Fibroblast of skin of back (primary cell): ENCODE measurements around the gene ABAT.
"Not testable (repeated sequence)": the region's sequence is repeated elsewhere in the genome, so short reads cannot be mapped to it uniquely, and the experiment has no call there.

ENCODE experiments used
- DNase-seq: peaks from one replicate; pipeline ENCODE4 v3.0.0-alpha.2; 2013

The ABAT gene

DNA sequence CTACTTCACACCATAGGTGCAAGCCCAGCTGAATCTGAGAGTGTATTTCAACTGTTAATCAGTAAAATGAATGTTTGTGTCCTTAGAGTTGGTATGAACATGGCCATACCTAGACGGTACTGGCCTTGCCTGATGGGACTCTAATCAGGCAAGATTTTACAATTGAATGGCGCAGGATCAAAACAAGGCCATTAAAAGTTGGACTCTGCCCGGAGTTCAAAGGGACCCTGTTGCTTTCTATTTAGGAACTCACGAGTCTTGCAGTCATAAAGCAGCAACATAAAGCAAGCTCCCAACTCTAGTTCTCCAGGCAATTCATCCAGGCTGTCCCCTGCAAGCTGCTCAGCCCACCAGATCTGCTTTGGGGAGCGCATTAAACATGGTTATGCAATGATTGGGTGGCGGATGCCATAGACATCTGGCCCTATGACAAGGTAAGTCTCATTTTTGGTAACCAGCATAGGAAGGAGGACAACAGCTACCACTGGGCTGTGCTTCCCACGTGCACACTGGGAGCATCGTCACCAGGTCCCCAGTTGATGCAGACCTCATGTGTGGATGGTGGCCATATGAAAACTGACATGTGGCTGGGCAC lies 114.3 kb downstream of the ABAT start:
- no peak for DNase-seq

DNA sequence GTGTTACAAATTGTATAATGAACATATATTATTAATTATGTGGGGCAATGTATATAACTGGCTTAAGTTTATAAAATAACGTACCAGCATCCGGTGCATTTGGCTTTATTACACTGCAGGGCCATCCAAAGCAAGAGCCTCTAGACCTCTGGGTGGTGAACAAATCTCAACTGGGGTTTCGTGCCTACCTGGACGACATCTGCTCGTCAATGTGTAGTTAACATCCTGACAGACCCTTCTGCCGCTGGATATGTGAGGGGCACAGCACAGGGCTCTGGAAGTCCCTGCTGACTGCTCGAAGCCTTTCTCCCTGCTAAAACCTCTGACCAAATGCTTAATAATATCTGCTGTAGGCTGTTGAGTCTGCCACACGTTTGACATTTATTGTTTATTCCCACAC lies 120.7 kb downstream of the ABAT start:
- DNase-seq, result peak; percentile 15

GRCh38 chr16:8795818-8796217 lies 121.4 kb downstream of the ABAT start:
- no peak for DNase-seq

DNA sequence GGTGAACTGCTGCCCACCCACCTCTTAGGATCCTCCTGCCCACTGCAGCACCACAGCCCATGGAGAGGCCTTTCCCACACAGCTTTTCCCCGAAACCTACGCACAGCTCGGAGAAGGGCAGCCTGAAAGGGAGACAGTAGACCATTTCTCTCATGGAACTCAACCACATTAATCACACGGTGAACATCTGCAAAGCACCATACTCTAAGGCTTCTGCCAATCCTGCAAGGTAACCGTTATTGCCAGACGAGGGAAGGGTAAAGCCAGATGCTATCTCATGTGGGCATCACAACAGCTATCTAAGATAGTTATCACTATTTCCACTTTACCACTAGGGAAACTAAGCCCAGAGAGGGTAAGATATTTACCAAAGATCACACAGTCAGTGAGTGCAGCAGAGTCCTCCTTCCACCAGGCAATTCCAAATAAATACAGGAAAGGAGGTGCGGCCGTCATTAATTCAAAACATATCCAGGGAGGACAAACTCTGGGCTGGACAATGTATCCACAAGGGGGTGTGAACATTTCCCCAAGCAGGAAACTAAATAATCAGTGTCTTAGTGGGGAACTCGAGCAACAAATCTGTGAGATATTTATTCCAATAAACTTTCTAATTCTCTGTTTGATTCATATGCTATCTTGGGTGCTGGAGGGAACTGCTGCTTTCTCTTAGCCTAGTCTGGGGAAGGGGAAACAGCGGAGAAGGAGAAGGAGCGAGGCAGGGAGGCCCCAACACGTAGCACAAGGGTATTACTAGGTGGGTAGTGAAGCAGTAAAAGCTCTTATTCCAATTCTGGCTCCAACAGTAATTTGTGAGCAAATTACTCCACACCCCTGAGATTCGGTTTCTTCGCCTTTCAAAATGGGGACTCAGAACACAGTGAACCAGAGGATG lies 122.3 kb downstream of the ABAT start:
- no peak for DNase-seq

GRCh38 chr16:8797364-8798173 lies 123.2 kb downstream of the ABAT start, which contains the start of the genes PMM2 and TMEM186:
Gene PMM2 (plus strand): TSS chr16:8797839. CDS start chr16:8797883, 44 bp downstream.
Gene TMEM186 (minus strand): TSS chr16:8797639. CDS start chr16:8797614, 25 bp downstream.
- peak; percentile 97 for DNase-seq

GRCh38 chr16:8798174-8798527 lies 123.7 kb downstream of the ABAT start:
- peak; percentile 27 for DNase-seq

GRCh38 chr16:8798535-8799157 lies 124.2 kb downstream of the ABAT start:
- DNase-seq, result peak; percentile 4

GRCh38 chr16:8801701-8802100 lies 127.3 kb downstream of the ABAT start:
- no peak for DNase-seq

DNA sequence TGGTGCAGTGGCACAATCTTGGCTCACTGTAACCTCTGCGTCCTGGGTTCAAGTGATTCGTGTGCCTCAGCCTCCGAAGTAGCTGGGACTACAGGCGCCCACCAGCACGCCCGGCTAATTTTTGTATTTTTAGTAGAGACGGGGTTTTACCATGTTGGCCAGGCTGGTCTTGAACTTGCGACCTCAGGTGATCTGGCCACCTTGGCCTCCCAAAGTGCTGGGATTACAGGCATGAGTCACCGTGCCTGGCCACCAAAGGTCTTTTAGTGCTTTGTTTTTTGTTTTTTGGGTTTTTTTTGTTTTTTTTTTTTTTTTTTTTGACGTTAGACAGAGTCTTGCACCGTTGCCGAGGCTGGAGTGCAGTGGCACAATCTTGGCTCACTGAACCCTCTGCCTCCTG lies 129.3 kb downstream of the ABAT start:
- not testable (repeated sequence) for DNase-seq

DNA sequence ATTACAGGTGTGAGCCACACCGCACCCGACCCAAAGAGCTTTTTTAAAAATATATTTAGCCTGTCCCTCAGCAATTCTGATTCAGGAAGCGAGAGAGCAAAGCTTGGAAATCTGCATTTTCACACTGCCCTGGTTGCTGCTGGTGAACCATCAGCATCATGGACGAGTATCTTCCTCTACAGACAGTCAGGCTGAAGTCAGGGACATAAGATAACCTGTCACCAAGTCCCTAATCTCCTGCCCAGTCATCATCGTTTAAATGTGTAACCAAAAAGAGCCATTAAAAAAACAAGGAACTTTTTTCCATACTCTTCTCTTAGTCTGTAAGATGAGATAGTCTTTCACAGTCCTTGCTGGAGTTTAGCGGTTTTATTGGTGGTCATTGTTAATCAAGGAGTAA lies 129.9 kb downstream of the ABAT start:
- no peak for DNase-seq

DNA sequence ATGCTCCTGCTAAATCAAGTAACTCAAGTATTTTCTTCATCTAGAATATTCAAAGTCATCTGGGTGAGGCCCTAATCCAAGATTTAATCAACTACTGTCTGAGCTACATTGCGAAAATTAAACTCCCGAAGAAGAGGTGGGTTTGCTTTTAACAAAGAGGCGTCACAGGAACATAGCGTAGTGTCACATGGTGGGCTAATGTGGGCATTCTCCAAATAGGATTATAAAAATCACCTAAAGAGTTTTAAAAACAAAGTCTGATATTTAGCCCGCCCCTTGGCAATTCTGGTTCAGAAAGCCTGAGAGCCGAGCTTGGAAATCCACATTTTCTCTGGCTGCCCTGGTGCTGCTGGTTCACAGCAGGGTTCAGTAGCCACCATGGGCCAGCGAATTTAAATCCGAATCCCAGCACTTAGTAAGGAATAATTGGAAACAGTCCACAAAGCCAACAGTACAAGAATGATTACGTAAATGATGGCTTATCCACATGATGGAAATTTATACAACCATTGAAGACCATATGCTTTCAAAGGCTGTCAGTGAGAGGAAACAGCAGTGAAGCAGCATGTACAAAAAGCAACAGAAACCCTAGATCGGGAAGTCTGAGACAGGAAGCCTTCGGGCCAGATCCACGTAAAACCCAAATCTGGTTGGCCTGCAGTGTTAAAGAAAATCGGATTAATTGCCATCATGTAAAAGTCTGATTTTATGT lies 132.0 kb downstream of the ABAT start:
- no peak for DNase-seq

GRCh38 chr16:8807189-8807588 lies 132.8 kb downstream of the ABAT start:
- DNase-seq, result no peak

DNA sequence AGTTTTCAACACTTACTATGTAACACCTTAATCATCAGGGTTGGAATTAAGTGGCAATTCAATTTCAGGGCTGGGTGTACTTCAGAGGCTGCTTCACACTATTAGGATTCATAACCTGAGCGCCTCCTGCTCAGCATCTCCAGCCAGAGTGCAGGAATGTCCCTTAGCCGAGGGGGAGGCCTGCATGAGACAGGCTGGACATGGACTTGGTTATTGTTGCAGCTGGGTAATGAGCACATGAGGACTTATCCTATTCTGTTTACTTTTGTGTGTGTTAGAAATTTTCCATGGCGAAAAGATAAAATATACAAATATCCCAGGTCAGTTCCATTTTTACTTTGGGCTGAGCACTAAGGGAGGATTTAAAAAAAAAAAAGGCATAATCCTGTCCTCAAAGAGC lies 133.6 kb downstream of the ABAT start:
- no peak for DNase-seq

DNA sequence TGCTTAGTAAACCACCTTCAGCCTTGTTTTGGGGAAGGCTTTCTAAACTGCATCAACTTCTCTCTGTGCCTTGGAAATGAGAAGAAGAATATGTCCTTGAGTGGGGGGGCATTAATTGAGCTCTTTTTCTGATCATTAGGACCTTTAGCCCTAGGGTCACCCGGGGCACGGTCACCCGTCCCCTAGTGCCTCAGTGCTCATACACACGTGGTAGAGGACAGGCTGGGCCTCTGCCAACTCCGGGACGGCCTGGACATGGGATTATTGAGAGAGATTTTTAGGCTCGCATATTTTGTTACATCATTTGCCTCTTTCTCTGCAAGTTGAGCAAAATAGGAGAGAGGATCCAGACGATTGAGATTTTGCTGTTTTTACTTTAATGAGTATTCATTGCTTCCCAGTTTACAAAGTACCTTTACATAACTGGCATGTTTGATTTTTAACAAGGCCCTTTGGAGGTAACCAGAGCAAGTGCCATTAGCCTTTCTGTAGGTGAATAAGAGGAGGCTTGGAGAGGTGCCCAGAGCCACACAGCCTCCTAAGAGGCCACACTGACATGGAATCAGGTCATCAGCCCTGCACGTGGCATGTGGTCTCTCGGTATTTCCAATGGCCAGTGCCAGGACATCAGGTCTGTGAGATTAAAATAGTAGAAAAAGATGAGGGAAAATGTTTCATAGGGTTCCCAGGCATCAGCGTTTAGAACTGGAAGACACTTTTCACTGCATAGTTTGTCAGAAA lies 134.4 kb downstream of the ABAT start:
- no peak for DNase-seq

- DNase-seq, result no peak
Measured at GRCh38 chr16:8812162-8812843, 137.9 kb downstream of the ABAT start.

DNA sequence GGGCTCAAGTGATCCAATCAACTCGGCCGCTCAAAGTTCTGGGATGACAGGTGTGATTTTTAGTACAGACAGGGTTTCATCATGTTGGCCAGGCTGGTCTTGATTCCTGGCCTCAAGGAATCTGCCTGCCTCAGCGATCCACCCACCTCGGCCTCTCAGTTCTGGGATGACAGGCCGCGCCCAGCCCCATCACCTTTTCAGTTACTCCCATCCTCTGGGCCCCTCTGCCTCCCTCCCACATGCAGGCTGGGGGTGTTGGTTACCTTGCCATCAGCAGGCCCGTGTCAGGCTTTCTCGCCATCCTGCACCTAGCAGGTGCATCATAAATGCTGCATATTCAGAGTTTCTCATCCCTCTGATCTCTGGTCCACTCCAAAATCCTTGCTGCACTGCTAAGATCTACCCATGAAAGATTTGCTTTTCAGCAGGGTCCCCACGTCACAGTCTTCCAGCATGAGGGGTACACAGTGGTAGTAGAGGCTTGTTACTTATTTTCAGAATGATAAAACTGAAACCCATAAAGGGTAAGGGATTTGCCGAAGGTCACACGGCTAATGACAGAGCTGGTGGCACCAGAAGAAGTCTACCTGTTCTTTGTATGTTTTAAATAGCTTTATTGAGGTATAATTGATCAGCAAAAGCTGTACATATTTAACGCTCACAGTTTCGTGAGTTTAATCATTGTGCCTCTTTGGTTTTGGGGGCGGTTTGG lies 139.8 kb downstream of the ABAT start:
- no peak for DNase-seq

- DNase-seq, result peak; percentile 26
Measured at GRCh38 chr16:8816967-8817655, 142.7 kb downstream of the ABAT start.

DNA sequence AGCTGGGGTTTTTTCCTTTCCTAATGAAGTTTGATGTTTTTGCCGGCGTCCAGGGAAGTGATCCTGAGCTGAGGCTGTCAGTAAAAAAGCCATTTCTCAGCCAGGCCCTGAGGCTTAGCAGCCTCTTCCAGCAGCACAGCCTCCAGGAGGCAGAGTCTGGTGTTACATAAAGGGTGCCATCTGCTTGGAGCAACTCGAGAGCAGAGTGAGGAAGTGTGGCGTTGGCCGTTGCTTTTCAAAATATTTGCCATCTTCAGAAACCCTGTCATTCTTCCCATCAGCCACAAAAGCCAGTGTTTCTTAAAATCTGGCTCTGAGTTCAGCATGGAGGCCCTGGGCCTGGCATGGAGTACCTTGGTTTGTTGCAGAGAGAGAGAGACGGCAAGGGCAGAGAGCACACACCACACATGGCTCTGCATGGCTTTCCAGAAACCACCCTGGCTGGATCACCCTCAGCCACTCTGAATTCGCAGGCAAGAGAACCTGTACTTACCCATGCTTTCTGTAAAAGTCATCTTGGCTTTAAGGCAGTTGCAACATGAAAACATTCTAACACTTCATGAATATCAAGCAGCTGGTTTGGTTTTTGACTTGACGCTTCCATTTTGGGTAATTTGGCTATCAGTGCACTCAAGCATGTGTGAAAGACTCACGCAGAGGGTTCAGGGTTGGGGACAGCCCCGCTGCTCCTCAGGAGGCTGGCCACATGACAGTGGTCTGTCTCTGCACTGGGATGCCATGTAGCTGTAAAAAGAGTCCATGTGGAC lies 144.3 kb downstream of the ABAT start:
- DNase-seq, result no peak
